Left ventricle myocardium inferior (tissue), 1 donor: ENCODE data around the gene GPRIN3. TPM values are rescaled to one million over a fixed set of nuclear protein-coding genes. Genes with fewer than 3 reads are reported as not detected.
"Not testable (repeated sequence)": the region's sequence is repeated elsewhere in the genome, so short reads cannot be mapped to it uniquely, and the experiment has no call there.

ENCODE experiments used
- DNase-seq: peaks from one replicate; pipeline ENCODE4 v3.0.0-alpha.2; 2020
- H3K27ac ChIP-seq: fragments of 200-600 bp; replicated peaks from 2 replicates; pipeline ENCODE4 v1.8.0; 2021
- H3K27me3 ChIP-seq: fragments of 200-600 bp; 2 replicates; pipeline ENCODE4 v1.8.0; 2021; ENCODE audit warnings: low read depth
- H3K36me3 ChIP-seq: fragments of 200-600 bp; 2 replicates; pipeline ENCODE4 v1.8.0; 2021
- H3K4me1 ChIP-seq: fragments of 200-600 bp; 2 replicates; pipeline ENCODE4 v1.8.0; 2021
- H3K4me3 ChIP-seq: fragments of 200-600 bp; 2 replicates; pipeline ENCODE4 v1.8.0; 2021; ENCODE audit warnings: mild to moderate bottlenecking, moderate library complexity
- H3K9me3 ChIP-seq: fragments of 200-600 bp; replicated peaks from 2 replicates; pipeline ENCODE4 v1.8.0; 2021
- intact Hi-C: fragments of 100-400 bp; cut with micrococcal nuclease; formaldehyde crosslinking; loops from one replicate; pipeline ENCODE4 v1.11.0; 2022
- total RNA-seq: library from RNA; stranded (reverse); fragmentation: NEBNext Ultra II Directional; extraction: Animal tissue kit (Norgen Biotek cat#: 25700); gene quantifications from one replicate; pipeline ENCODE4 v1.2.1, GENCODE V29; 2021
- TF ChIP-seq, protein P1 (sequence below): fragments of 200-600 bp; IDR thresholded peaks from 2 replicates; pipeline ENCODE4 v1.8.0; 2021; ENCODE audit warnings: antibody characterized with exemption, mild to moderate bottlenecking, borderline replicate concordance
- donor health status: DM: no; HTN: yes; CAD: no; lungs with severe emphysema.

GPRIN3 gene
- total RNA-seq, 1 donor from 2014 or later, result 9.0 TPM

DNA sequence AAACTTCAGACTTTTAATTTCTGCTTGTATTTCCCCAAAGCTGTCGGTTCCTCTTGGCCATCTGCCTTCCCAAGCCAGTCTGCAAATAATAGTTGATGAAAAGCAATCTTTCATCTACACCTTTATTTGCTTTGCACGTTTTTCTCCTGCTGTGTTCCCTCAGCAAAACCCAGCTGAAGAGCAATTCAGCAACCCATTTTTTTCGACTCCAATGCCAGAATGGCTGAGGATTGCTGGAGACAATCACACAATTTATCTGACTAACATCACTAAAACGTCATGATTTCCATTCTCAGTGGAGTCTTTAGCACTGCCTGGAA lies 94.3 kb downstream of the GPRIN3 start:
- H3K4me3 ChIP-seq, result no peak overlapping the region
- no peaks in the 10 kb centered on the region for H3K36me3 ChIP-seq
- TF ChIP-seq, protein P1, sequence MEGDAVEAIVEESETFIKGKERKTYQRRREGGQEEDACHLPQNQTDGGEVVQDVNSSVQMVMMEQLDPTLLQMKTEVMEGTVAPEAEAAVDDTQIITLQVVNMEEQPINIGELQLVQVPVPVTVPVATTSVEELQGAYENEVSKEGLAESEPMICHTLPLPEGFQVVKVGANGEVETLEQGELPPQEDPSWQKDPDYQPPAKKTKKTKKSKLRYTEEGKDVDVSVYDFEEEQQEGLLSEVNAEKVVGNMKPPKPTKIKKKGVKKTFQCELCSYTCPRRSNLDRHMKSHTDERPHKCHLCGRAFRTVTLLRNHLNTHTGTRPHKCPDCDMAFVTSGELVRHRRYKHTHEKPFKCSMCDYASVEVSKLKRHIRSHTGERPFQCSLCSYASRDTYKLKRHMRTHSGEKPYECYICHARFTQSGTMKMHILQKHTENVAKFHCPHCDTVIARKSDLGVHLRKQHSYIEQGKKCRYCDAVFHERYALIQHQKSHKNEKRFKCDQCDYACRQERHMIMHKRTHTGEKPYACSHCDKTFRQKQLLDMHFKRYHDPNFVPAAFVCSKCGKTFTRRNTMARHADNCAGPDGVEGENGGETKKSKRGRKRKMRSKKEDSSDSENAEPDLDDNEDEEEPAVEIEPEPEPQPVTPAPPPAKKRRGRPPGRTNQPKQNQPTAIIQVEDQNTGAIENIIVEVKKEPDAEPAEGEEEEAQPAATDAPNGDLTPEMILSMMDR, result no peak
- DNase-seq, result no peak
- no peaks in the 10 kb centered on the region for H3K4me1 ChIP-seq
- no peaks in the 10 kb centered on the region for H3K27me3 ChIP-seq
- intact Hi-C loops, result no loop called here
- H3K27ac ChIP-seq, result no peak overlapping the region
- no peaks in the 10 kb centered on the region for H3K9me3 ChIP-seq

DNA sequence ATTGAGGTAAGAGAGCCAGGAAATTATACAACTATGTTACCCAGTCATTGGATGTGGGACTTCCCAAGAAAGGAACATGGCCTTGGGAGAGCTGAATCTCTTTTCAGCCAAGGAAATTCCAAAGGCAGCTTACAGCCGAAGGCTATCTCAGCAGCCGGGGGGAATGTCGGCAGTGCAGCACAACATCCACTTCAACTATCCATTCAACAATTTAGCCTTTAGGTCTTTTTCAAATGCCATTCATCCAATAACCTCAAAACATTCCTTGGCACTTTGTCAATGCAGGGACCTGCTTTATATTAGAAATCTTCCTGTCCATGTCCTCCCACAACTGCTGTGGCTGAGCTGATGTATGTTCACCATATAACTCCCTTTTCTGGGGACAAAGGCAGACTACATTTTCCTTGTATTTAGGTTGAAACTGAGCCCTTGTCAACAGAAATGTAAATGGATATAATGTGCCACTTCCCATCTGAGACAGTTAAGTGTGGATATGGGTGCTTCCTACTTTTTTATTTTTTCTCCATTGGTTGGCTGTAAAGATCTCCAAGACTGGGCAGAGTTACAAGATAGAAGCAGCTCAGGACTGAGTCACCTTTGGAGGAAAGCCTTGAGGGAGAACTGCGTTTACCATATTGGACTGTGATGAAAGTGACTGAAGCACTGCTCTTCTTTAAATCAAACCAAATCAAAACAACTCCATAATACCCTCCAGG lies 94.8 kb downstream of the GPRIN3 start:
- H3K27me3 ChIP-seq, result no peaks in the 10 kb centered on the region
- no peaks in the 10 kb centered on the region for H3K36me3 ChIP-seq
- H3K27ac ChIP-seq, result no peak overlapping the region
- no peak for DNase-seq
- H3K4me1 ChIP-seq, result no peaks in the 10 kb centered on the region
- no peak overlapping the region for H3K4me3 ChIP-seq
- intact Hi-C loops, result no loop called here
- H3K9me3 ChIP-seq, result no peaks in the 10 kb centered on the region
- TF ChIP-seq, protein P1, result no peak

DNA sequence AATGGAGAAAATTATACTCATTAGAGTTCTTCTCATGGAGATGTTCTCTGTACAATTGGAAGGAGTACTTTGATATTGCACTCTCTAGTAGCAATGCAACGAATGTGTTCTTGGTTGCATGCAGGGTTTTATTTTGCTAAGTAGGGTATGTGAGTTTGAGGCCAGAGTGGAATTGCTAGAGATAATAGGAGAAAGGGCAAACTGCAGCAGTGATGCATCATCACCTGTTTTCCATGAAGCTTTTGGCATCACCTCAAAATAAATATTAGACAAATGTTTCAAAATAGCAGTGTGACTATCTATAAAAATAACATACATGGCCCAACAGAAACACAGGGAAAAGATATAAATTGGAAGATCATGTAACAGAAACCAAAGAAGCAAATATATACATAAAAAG lies 103.0 kb downstream of the GPRIN3 start:
- TF ChIP-seq, protein P1, result no peak
- no peaks in the 10 kb centered on the region for H3K36me3 ChIP-seq
- no peak for DNase-seq
- H3K9me3 ChIP-seq, result no peaks in the 10 kb centered on the region
- no peaks in the 10 kb centered on the region for H3K4me1 ChIP-seq
- H3K27me3 ChIP-seq, result no peaks in the 10 kb centered on the region
- H3K4me3 ChIP-seq, result no peak overlapping the region
- H3K27ac ChIP-seq, result no peak overlapping the region
- intact Hi-C loops, result no loop called here

DNA sequence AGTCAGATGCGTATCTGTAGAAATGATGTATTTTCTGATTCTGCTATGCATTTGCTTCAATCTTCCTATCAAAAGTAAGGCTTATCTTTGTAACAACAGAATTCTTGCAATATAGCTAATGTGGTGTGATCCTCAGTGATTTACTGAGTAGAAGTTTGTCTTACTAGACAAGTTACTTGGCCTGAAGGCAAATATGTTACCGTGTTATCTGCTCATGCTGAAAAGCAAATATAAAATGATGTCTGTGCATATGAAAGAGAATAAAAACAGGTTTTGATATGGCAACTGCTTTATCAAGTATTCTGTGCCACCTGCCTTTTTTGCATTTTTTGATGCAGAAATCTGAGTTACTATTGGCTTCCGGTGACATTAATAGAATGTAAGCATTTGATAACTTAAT lies 103.7 kb downstream of the GPRIN3 start:
- Histone ChIP-seq H3K4me1 (no peaks in the 10 kb centered on the region), H3K27me3 (no peaks in the 10 kb centered on the region), H3K9me3 (no peaks in the 10 kb centered on the region), H3K27ac (no peak overlapping the region), H3K36me3 (no peaks in the 10 kb centered on the region), H3K4me3 (no peak overlapping the region)
- no peak for DNase-seq
- intact Hi-C loops, result no loop called here
- TF ChIP-seq, protein P1, result no peak

DNA sequence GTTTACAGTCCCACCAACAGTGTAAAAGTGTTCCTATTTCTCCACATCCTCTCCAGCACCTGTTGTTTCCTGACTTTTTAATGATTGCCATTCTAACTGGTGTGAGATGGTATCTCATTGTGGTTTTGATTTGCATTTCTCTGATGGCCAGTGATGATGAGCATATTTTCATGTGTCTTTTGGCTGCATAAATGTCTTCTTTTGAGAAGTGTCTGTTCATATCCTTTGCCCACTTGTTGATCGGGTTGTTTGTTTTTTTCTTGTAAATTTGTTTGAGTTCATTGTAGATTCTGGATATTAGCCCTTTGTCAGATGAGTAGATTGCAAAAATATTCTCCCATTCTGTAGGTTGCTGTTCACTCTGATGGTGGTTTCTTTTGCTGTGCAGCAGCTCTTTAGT lies 108.2 kb downstream of the GPRIN3 start:
- intact Hi-C loops, H3K4me3 ChIP-seq: not testable (repeated sequence)

DNA sequence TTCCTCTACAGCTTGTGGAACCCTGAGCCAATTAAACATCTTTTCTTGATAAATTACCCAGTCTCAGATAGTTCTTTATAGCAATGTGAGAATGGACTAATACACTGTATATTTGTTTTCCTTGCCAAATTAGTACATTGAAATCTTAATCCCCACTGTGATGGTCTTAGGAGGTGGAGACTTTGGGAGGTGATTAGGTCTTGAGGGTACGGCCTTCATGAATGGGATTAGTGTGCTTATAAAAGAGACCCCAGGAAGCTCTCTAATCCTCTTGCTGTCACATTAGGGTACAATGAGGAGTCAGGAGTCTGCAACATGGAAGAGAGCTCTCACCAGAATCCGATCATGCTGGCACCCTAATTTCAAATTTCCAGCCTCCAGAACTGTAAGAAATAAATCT lies 109.7 kb downstream of the GPRIN3 start:
- no peaks in the 10 kb centered on the region for H3K9me3 ChIP-seq

More for the DNA sequence above, 108.2 kb downstream of the GPRIN3 start:
- not testable (repeated sequence) for H3K27ac ChIP-seq, H3K36me3 ChIP-seq, DNase-seq, H3K4me1 ChIP-seq, H3K27me3 ChIP-seq, H3K9me3 ChIP-seq

More for the DNA sequence above, 109.7 kb downstream of the GPRIN3 start:
- Histone ChIP-seq H3K4me1 (no peaks in the 10 kb centered on the region), H3K4me3 (no peak overlapping the region), H3K36me3 (no peaks in the 10 kb centered on the region), H3K27me3 (no peaks in the 10 kb centered on the region), H3K27ac (no peak overlapping the region)
- no peak for DNase-seq
- intact Hi-C loops, result no loop called here
- TF ChIP-seq, protein P1, result no peak
